VCaP (cell line): ENCODE measurements around the gene LPP.

Source experiments
- H3K27ac ChIP-seq: fragments of 450-650 bp; 2 replicates; pipeline ENCODE4 v1.5.1; 2017
- CTCF ChIP-seq: fragments of 450-650 bp; conservative IDR thresholded peaks from 2 replicates; pipeline ENCODE4 v1.5.1; 2017; ENCODE audit warnings: mild to moderate bottlenecking, moderate library complexity

Gene LPP

DNA sequence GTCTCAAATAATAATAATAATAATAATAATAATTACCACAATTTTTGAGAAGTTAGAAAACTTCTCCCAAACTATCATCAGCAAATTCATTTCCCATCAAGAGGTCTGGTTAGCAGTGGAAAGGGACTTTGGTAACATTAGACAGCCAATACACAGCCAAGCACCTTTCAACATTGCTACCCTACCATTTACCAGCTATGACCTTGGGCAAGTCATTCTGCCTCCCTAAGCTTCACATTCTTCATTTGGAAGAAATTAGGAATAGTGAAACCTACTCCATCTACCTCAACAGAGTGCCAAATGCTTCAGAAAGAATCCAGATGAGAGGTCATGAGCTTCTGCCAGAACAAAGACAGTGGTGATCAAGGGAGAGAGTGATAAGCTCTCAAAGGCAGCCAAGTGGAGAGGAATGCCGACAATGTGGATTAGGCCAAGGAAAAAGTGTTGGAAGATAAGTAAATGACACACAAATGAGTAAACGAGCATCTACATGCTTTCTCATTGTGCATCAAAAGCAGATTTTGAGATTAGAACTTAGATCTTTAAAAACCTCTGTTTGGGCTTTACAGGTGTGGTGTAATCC is 42.9 kb upstream of the LPP start:
- no peak overlapping the region for H3K27ac ChIP-seq
- TF ChIP-seq CTCF: no peak

GRCh38 chr3:188113756-188114155 is 40.2 kb upstream of the LPP start:
- no peak overlapping the region for H3K27ac ChIP-seq
- no peak for TF ChIP-seq CTCF

DNA sequence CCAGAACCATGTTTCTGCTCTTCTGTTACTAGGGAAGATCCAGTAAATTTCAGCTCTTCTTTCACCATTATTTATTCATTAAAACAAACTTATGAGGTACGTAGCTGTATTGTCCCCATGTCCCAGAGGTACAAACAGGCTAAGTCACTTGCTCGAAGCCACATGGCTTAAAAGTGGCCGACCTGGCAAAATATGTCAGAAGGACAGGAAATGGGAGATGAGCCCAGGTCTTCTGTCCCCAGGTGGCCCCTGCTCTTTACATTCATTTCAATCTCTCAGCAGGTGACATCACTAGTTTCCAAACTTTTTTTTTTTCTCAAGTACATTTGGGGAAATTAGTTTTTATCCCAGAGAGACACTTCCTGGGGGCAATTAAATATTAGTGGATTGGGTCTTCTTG is 34.1 kb upstream of the LPP start:
- TF ChIP-seq CTCF: no peak
- no peak overlapping the region for H3K27ac ChIP-seq

- TF ChIP-seq CTCF: no peak
- H3K27ac ChIP-seq: peak overlapping the region; percentile 51
Measured at GRCh38 chr3:188122571-188123169, 31.3 kb upstream of the LPP start.

- TF ChIP-seq CTCF: no peak
Measured at GRCh38 chr3:188123170-188123905, 30.6 kb upstream of the LPP start.

DNA sequence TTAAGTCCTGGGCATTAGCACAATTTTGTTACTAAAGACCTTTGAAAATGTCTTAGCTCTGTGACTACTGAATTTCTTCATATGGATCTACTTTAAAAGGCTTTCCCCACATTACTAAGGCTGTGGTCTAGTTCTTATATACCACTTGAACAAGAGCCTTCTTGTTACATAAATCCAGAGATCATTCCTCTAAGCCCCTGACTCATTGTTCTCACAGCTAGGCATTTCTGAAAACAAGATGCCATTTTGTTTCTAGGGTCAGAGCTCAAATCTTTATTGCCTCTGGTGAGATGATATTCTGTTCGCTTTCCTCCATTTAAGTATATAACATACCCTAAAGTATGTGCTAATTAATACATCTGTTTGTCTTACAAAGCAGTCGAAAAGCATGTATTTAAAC is 29.8 kb upstream of the LPP start:
- TF ChIP-seq CTCF: no peak
- no peak overlapping the region for H3K27ac ChIP-seq

More at GRCh38 chr3:188123170-188123905, 30.6 kb upstream of the LPP start:
- peak overlapping the region; percentile 51 for H3K27ac ChIP-seq

GRCh38 chr3:188125076-188125475 is 28.9 kb upstream of the LPP start:
- H3K27ac ChIP-seq: no peak overlapping the region
- no peak for TF ChIP-seq CTCF
